Thymus (tissue), 11 donors: ENCODE measurements around the gene TTLL11. TPM values are rescaled to one million over a fixed set of nuclear protein-coding genes. Genes with fewer than 3 reads are reported as not detected.

Experiments
- DNase-seq, 9 donors: peaks; one replicate each; pipeline ENCODE4 v3.0.0-alpha.2; 2013; ENCODE audit warnings: low spot score in 9 of 9, low read depth in 6 of 9, missing footprints in 1 of 9
- H3K27ac ChIP-seq, 2 donors: one replicate each; pipeline ENCODE4 v1.5.1; 2013; ENCODE audit warnings: control low read depth in 1 of 2, low read depth in 1 of 2, low read length in 1 of 2, mild to moderate bottlenecking in 1 of 2, moderate library complexity in 1 of 2
- H3K27me3 ChIP-seq, 2 donors: one replicate each; pipeline ENCODE4 v1.5.1; 2013; ENCODE audit warnings: low read length in 1 of 2; ENCODE audit not compliant: control insufficient read depth in 2 of 2, insufficient read depth in 1 of 2
- H3K36me3 ChIP-seq, 2 donors: one replicate each; pipeline ENCODE4 v1.5.1; 2013; ENCODE audit warnings: low read length in 1 of 2, mild to moderate bottlenecking in 1 of 2, moderate library complexity in 1 of 2; ENCODE audit not compliant: control insufficient read depth in 2 of 2, insufficient read depth in 2 of 2
- H3K4me1 ChIP-seq, 2 donors: one replicate each; pipeline ENCODE4 v1.5.1; 2013; ENCODE audit warnings: low read length in 2 of 2; ENCODE audit not compliant: control insufficient read depth in 2 of 2, insufficient read depth in 2 of 2
- H3K4me3 ChIP-seq, 2 donors: one replicate each; pipeline ENCODE4 v1.5.1; 2013; ENCODE audit warnings: low read length in 2 of 2, control low read depth in 1 of 2, mild to moderate bottlenecking in 1 of 2
- H3K9me3 ChIP-seq, 2 donors: one replicate each; pipeline ENCODE4 v1.5.1; 2013; ENCODE audit warnings: low read length in 1 of 2, mild to moderate bottlenecking in 1 of 2; ENCODE audit not compliant: control insufficient read depth in 2 of 2, insufficient read depth in 1 of 2
- WGBS: extraction: QIAGEN DNeasy Blood & Tissue Kit; methylation state at CpG from one replicate; pipeline ENCODE4 v1.1.7; 2013; 5-methylcytosine and 5-hydroxymethylcytosine counted together
- polyA plus RNA-seq: library from polyadenylated mRNA; stranded (reverse); fragments of 200-250 nt; gene quantifications from one replicate; pipeline ENCODE4 v1.2.3, GENCODE V29; 2013
- total RNA-seq: library from RNA; stranded (reverse); fragments of 120-200 nt; gene quantifications from one replicate; pipeline ENCODE4 v1.2.4, GENCODE V29; 2013
- donor health status: healthy.

Gene TTLL11
- total and polyA plus RNA-seq, 2 donors, result 2.1 to 4.0 TPM

DNA sequence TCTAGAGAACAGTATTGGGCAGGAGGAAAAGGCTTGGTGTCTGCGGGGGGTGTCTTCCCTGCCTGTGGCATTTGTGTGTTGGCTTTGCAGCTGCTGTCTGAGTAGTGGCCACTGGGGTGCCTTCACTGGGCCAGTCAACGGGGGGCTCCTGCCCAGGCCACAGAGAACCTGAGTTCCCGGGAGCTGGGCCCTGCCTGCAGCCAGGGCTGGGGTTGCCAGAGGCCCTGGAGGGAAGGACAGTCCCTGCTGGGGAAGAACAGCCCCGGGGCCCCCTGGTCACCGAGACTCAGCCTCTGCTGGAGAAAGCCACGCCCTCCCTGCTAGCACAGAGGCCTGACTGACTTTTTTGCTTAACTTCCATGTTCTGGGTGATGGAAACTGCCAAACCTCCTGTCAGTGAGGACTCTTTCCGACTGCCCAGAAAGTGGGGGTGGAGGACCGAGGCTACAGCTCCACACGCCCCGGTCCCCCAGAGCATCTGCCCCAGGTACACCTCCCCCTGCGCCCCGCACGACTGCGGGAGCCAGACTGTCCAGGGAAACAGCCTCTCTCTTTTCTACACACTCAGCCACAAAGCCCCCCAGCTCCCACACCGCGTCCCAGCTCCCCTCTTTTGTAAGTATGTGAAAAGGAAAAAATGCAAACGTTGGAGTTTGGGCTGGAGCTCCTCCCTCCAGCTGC lies 308.2 kb downstream of the TTLL11 start:
- 89% methylated on average over 17 of the region's 17 CpGs for WGBS
- peak in 1 of 9 donors; percentile 19 for DNase-seq
- no peaks in the 10 kb centered on the region for H3K9me3 ChIP-seq
- no peak overlapping the region for H3K4me3 ChIP-seq
- H3K4me1 ChIP-seq, result peaks cover 22 to 61% of the 10 kb centered on the region in 2 donors
- H3K27ac ChIP-seq, result peak overlapping the region in 1 of 2 donors; percentile 89
- peaks cover 9 to 15% of the 10 kb centered on the region in 2 donors for H3K36me3 ChIP-seq
- no peaks in the 10 kb centered on the region for H3K27me3 ChIP-seq

DNA sequence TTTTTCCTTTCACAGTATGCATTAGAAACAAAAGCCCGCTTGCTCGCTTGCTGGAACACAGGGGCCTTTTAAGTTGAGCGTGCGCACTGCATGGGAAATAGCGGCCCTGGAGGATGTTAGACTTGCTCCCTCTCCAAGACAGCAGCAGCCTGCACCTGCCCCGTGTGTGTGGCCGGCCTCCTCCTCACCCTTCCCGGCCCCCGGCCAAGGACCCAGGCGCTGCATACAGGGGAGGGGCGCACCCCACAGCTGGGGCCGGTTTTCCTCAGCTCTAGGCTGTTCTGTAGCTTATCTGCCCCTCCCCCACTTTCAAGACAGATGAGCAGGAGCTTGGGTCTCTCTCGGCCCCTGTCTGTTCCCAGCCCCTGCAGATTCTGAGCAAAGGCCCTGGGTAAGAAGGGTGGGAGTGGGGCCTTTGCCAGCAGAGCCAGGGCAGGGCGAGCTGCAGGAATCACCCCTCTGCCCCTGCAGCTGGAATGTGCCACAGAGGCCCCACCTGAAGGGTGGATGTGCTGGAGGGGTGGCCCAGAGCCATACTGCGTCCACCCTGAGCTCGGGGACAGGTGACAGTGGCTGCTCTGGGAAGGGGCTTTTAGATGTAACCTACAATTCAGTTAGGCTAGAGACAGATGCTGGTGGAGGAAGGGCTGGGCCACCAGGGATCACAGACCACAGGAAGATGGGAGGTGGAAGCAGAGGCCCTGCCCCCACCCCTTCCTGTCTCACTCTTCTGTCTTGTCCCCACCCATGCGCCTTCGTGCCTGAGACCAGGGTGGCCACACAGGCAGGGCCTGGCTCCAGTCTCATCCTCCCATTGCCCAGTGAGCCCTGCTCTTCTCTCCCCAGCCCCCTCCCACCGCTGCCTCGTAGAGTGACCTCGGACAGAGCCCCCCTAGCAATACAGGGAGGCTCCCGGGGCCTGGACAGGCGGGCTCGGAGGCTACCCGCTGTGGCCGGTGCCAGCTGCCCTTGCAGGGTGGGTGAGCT lies 309.3 kb downstream of the TTLL11 start:
- H3K4me1 ChIP-seq, result peaks cover 22 to 61% of the 10 kb centered on the region in 2 donors
- WGBS, result 42% methylated on average over 26 of the region's 26 CpGs
- peak; percentile 31 to 83 (median 50) for DNase-seq
- H3K27ac ChIP-seq, result peak overlapping the region; percentile 67 to 89
- no peak overlapping the region for H3K4me3 ChIP-seq
- H3K36me3 ChIP-seq, result peaks cover 13 to 15% of the 10 kb centered on the region in 2 donors
- no peaks in the 10 kb centered on the region for H3K27me3 ChIP-seq
- H3K9me3 ChIP-seq, result no peaks in the 10 kb centered on the region

DNA sequence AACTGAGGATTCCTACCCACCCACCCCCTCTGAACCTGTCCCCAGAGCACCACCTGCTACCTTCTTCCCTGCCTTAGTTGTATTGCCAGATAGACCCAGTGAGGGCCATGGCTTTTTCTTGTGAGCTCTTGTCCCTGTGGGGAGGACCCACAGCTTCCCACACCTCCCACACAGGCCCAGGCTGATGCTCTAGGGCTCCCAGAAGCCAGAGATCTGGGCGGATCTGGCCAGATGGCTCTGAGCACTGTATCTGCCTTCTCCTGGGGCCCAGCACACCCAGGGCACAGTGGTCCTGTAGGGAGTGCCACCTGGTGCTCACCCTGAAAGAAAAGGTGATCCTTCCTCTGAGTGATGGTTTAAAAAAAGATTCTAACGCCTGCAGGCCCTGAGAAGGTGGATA lies 310.0 kb downstream of the TTLL11 start:
- Histone ChIP-seq H3K4me1 (peaks cover 22 to 61% of the 10 kb centered on the region in 2 donors), H3K27ac (peak overlapping the region; percentile 68 to 89), H3K36me3 (peaks cover 13 to 20% of the 10 kb centered on the region in 2 donors), H3K9me3 (no peaks in the 10 kb centered on the region), H3K4me3 (no peak overlapping the region), H3K27me3 (no peaks in the 10 kb centered on the region)
- DNase-seq, result peak in 1 of 9 donors; percentile 19
- WGBS, result 41% methylated on average over 2 of the region's 2 CpGs

DNA sequence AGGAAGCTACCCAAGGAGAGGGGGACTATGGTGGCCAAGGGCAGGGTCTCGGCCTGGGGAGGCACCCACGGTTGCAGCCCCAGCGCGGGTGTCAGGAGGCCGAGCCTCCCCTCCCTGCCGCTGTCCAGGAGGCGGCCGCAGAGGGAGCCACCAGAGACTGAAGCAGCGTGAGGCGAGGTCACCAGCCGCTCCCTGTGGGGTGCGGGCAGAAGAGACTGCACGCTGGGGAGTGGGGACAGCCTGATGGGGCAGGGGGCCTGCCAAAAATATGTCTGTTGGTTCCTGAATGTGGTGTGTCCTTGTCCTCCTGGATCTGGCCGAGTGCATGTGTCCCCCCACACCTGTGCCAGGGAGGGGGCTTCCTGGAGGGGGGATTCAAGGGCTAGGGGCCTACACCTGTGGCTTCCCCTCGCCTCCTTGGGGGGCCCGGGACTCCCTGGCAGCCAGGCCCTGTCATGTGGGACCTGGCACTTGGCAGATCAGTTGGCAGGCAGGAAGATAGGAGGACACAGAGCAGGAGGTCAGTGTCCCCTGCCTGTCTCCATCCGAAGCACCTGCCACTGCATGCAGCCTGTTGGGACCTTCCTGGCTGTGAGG lies 310.5 kb downstream of the TTLL11 start:
- 89% methylated on average over 17 of the region's 17 CpGs for WGBS
- Histone ChIP-seq H3K27ac (peak overlapping the region; percentile 36 to 89), H3K9me3 (no peaks in the 10 kb centered on the region), H3K4me1 (peaks cover 22 to 61% of the 10 kb centered on the region in 2 donors), H3K4me3 (no peak overlapping the region), H3K27me3 (no peaks in the 10 kb centered on the region), H3K36me3 (peaks cover 13 to 23% of the 10 kb centered on the region in 2 donors)
- DNase-seq, result peak in 1 of 9 donors; percentile 11

DNA sequence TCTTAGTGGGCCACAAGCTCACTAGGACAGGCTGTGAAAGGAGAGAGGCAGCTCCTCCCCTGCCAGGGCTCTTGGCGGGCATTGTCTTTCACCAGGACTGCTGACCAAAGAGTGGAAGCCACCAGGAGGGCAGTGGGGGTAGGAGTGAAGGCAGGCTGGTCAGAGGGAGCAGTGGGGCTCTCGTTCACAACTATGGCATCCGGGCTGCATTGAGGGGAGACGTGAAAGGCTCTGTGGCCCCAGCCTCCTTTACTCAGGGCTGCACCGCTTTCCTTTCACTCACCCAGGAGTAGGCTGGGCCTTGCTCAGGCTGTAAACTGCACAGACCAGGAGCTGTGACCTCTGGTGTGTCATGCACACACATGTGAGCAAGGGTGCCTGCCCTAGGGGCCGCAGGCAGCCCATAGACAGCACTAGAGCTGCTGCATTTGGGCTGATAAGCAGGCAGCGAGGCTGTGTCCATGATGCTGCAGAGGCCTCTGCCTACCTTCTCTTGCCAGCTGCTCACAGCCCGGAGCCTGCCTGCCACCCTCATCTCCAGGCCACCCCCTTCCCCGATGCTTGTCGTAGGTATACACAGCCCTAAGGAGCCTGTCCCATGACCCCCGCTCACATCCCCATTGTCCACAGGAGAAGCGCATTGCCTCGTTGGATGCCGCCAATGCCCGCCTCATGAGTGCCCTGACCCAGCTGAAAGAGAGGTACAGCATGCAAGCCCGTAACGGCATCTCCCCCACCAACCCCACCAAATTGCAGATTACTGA lies 311.2 kb downstream of the TTLL11 start:
- H3K9me3 ChIP-seq, result no peaks in the 10 kb centered on the region
- H3K36me3 ChIP-seq, result peaks cover 13 to 23% of the 10 kb centered on the region in 2 donors
- 98% methylated on average over 17 of the region's 17 CpGs for WGBS
- H3K27me3 ChIP-seq, result no peaks in the 10 kb centered on the region
- H3K4me1 ChIP-seq, result peaks cover 22 to 61% of the 10 kb centered on the region in 2 donors
- no peak for DNase-seq
- H3K4me3 ChIP-seq, result no peak overlapping the region
- H3K27ac ChIP-seq, result peak overlapping the region in 1 of 2 donors; percentile 89

DNA sequence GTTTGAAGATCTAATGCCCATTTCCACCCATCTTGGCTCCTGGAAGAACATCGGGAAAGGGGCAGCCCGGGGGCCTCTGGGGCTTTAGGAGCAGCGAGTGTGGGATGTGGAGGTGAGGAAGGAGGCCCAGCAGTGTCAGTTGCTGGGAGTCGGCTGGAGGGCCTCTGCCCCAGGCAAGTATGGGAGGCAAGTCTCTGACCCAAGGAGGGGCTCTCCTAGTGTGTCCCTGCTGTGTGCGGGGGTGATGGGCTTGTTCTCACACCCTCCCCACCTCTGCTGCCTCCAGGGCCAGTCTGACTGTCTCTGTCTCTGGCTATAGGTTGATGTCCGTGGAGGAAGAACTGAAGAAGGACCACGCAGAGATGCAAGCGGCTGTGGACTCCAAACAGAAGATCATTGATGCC lies 312.0 kb downstream of the TTLL11 start:
- H3K27ac ChIP-seq, result no peak overlapping the region
- no peak for DNase-seq
- 96% methylated on average over 8 of the region's 8 CpGs for WGBS

DNA sequence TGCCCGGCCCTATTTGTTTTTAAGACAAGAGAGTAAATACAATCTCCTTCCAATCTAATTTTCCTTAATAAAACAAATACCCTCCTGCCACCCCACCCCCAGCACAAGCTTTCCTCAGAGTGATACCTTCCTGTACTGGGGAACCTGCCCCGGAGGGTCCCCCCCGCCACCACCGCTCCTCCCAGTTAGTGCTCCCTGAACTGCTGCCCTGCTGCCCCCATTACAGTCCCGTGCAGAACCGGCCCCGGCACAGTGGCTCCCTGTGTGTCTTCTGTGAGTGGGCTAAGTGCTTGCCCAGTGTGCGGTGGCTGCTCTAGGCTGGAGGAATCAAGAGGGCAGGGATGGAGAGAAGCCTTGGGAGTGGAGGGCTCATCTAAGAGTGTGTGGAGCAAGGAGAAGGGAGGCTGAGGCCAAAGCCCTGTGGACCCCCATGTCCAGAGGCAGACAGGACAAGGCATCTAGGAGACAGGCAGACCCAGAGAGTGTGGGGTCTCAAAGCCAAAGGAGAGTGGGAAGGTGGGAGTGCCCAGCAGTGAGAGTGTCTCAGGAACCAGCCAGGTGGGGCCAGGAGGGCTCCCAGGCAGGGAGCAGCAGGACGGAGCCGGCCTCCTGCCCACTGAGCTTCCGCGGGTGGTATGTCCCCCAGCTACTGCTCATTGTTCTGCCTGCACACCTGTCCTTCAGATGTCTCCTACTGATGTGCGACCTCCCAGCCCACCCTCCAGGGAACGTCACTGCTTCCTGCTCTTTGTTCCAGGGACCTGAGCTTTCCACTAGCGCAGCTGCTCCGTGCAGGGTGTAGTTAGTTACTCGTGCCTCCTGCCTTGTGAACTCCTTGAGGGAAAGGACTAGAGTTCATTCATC lies 312.7 kb downstream of the TTLL11 start:
- peaks cover 22 to 53% of the 10 kb centered on the region in 2 donors for H3K4me1 ChIP-seq
- peak in 3 of 9 donors; percentile 6 to 35 (median 7) for DNase-seq
- H3K36me3 ChIP-seq, result peaks cover 20 to 33% of the 10 kb centered on the region in 2 donors
- H3K27ac ChIP-seq, result no peak overlapping the region
- no peak overlapping the region for H3K4me3 ChIP-seq
- 94% methylated on average over 17 of the region's 17 CpGs for WGBS
- H3K27me3 ChIP-seq, result no peaks in the 10 kb centered on the region
- no peaks in the 10 kb centered on the region for H3K9me3 ChIP-seq

More for the DNA sequence above, 312.0 kb downstream of the TTLL11 start:
- no peaks in the 10 kb centered on the region for H3K9me3 ChIP-seq
- no peaks in the 10 kb centered on the region for H3K27me3 ChIP-seq
- no peak overlapping the region for H3K4me3 ChIP-seq
- H3K4me1 ChIP-seq, result peaks cover 22 to 60% of the 10 kb centered on the region in 2 donors
- peaks cover 17 to 30% of the 10 kb centered on the region in 2 donors for H3K36me3 ChIP-seq
